LoVo (cell line): ENCODE data around the gene RIMS1.

Experiments
- DNase-seq: peaks from one replicate; pipeline ENCODE4 v3.0.0-alpha.2; 2016; ENCODE audit warnings: low spot score

The RIMS1 gene

DNA sequence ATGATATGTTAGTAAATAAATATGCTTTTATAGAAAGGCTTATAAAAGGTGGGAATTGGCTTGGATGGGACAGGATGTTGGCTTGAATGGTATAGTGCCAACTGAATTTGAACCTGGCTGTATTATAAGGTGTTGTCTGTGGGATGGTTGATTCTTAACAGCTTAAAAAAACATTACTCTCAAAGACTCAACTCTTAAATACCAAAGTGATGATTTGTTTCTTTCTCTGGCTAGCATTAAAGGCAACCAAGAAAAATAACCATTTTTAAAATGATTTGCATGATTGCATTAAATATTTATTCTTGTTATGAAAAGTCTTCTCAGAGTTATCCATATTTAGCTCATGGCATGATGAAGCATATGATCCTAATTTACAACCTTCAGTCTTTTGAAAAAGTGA, 216.2 kb downstream of the RIMS1 start:
- DNase-seq: no peak

DNA sequence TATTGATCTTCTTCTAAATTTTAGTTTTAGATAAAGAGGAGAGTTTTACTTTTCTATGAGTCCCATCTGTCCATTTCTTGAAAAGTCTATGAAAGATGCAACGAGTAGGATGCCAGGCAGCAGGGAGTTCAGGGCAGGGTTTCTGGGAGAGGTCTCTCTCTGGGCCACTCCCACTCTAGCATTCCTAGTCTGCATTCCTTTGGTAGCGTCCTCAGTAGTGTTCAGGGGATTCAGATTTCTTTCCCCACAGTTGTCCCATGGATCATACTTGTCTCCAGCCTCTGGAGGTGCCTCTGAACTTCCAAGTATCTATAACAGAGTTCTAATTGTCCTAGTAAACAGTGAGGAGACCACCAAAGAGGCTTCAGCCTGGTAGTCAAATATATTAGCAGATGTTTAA, 225.3 kb downstream of the RIMS1 start:
- no peak for DNase-seq

- DNase-seq: no peak
Measured at GRCh38 chr6:72130327-72130726, 244.0 kb downstream of the RIMS1 start.

DNA sequence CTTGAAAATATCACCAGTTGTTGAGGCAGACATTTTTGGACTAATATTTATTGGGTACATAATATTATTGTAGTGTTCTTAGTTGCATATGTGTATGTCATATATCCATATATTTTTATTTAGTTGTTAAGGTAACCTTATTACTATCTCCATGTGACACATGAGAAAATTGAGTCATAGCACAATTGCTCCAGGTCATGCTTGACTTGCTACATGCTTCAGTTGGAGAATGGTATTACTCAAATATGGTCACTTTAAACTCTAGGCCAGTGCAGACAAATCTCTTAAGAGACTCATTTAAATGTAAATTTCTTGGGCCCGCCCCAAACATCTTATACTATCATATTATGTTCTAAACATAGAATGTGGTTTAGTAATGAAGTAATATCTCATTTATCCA, 246.1 kb downstream of the RIMS1 start:
- no peak for DNase-seq

GRCh38 chr6:72132851-72133250, 246.5 kb downstream of the RIMS1 start:
- no peak for DNase-seq

DNA sequence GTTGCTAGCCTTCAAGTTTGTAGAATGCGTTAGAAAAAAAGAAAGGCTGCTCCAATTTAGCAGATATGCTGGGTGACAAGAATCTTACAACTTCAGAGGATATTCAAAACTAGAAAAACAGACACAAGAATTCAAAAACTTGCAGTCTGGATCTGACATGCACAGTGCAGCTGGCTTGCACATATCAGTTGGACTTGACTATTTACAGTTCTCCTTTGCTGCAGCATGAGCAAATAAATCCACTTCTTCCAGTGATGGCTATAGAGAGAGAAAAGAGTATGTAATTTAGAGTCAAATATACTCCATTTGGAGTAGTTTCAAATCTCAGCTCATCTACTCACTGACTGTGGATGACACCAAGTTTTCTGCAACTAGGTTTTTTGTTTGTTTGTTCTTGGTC, 247.0 kb downstream of the RIMS1 start:
- DNase-seq: no peak

DNA sequence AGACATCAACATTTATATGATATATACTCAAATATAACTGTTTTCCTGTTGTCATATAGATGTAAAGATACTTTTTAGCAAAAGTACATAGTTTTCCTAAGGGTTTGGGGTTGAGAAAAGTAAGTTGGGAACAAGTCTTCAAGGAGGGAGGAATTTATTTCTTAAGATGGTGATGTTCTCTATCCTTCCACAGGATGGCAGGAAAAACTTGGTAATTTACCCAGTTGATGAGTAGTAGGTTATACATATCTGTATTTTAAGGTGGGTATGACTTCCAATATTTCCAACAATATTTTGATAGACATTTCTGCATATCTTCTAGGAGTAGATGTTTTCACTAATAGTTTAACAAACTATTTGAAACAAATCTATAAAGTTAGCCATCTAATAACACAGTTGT, 254.4 kb downstream of the RIMS1 start:
- no peak for DNase-seq

DNA sequence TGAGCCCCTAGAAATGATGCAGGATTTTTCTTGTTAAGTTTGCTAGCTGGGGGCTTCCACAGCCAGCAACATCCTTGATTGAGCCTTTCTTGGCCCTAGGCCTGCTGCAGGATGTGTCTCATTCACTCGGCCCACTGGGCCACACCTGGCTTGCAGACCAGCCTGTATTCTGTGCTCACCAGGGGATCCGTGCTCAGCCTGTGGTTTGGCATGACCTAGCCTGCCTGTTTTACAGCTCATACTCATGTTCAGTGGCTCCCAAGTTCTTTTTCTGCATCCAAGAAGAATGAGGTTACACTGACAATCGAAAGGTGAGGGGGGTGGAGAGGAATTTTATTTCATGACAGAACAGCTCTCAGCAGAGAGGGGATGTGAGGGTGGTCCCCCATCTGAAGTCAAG, 263.4 kb downstream of the RIMS1 start:
- no peak for DNase-seq

- DNase-seq: no peak
Measured at GRCh38 chr6:72151742-72152141, 265.4 kb downstream of the RIMS1 start.

DNA sequence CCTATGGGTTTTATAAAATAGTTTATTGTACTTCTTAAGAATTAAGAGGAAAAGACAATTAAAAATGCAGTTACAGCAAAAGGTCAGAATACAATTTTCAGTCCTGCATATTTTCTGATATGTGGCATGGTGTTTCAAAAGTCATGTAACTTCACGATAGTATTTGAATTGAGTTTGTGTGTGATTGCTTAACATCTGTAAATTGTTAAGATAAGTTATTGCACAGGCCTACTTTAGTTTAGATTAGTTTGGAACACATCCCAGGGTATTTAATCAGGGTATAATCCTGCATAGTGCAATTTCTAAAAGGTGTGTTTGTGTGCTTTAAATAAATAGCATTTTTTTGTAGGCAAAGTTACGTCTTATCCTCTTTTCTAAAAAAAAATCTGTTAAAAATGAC, 289.6 kb downstream of the RIMS1 start:
- no peak for DNase-seq

- DNase-seq: peak; percentile 20
Measured at GRCh38 chr6:72182337-72183246, 296.2 kb downstream of the RIMS1 start.

- no peak for DNase-seq
Measured at GRCh38 chr6:72203983-72204382, 317.6 kb downstream of the RIMS1 start.

DNA sequence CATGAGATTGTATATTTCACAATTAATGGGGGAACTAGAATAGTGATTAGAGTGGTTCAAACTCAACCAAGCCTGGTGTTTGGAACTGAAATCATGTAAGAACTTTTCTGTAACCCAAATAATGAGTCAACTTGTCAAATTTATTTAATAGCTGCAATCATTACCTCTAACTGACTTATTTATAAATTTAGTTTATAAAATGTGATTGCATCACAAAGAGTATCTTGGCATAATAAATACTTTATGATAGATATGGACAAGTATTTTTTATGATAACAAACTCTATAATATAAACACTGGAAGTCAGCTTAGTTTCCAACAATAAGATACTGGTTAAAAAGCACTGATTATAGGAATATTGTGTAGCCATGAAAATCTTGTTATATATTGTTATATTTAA, 319.1 kb downstream of the RIMS1 start:
- DNase-seq: no peak

DNA sequence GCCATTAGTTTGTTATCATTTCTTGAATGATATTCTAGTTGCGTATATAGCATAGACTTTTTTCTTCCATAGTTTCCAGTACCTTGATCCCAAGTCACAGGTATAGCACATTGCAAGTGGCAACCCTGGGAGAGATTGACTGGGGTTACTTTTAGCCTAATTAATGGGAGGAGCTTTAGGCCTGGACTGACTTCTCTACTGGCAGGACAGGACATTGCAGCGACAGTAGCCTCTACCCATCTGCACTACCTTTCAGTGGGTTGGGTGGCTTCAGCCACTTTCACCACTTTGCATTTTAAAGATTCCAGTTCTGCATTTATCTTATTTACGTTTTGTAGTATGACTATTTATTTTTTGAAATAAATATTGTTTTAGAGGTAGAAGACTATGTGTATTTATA, 320.3 kb downstream of the RIMS1 start:
- no peak for DNase-seq

DNA sequence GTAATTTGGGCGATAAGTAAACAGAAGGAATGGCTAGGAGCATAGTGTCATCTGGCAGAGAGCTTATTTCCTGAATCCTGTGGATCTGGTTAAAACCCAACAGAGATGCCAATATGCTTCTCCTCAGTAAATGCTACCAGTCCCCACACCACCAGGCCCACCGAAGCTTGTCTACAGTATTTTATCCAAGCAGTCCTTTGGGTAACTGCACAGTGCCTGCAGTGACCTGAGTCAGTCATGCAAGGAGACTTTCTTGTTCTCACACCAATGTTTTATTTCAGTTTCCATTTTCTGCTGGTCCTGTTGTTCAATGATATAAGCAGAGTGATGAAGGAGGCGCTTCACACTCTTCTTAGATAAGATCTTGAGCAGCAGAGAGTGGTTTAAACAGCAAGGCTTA, 326.3 kb downstream of the RIMS1 start:
- DNase-seq: no peak

- no peak for DNase-seq
Measured at GRCh38 chr6:72213654-72214053, 327.3 kb downstream of the RIMS1 start.

DNA sequence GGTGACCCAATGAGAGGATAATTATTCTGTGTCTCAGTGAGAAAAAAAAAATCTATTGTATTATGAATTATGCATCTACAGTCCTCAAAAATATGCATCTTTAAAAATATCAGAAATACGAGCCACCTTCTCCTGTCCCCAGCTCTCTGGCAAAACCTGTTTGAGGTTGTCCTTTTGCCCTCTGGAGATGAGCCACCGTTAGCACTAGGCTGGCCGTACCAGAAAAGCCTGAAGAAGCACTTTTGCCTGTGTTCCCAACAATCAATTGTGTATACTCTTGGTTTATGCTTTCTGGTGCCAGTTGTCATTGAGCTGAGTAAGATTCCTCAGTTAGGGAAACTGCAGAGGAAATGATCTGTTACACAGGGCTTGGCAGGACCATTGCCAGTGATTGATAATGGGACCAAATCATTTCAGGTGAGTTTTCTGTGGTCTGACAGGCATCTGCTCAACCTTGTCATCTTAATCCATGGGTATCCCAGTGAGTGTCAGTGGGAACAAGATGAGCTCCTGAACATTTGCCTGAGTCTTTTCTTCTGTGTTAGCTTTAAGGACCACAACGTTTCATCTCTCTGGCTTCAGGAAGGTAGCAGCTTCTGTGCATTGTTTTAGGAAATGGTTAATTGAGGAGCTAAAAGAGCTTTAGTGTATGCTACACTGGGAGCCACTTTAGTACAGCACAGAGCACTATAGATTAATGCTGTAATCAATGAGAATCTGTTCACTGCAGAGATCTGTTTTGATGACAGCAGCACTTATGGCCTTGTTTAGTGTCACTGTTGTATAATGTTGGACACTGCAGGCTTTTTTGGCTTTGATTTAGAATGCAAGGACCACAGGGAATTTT, 330.1 kb downstream of the RIMS1 start:
- DNase-seq: no peak

GRCh38 chr6:72217626-72218025, 331.3 kb downstream of the RIMS1 start:
- no peak for DNase-seq

- peak; percentile 32 for DNase-seq
Measured at GRCh38 chr6:72218125-72218524, 331.8 kb downstream of the RIMS1 start.

GRCh38 chr6:72219536-72219935, 333.2 kb downstream of the RIMS1 start:
- no peak for DNase-seq

GRCh38 chr6:72238021-72238420, 351.7 kb downstream of the RIMS1 start:
- DNase-seq: no peak

- DNase-seq: no peak
Measured at GRCh38 chr6:72238900-72239299, 352.6 kb downstream of the RIMS1 start.

- DNase-seq: no peak
Measured at GRCh38 chr6:72245565-72245964, 359.2 kb downstream of the RIMS1 start.
